Endothelial cell of umbilical vein (primary cell): ENCODE data around the gene AMMECR1.

Experiments used
- EZH2 ChIP-seq: IDR thresholded peaks from 2 replicates; pipeline ENCODE4 v1.6.1; 2012; ENCODE audit warnings: borderline replicate concordance, low read depth, mild to moderate bottlenecking, moderate library complexity, low read length, inconsistent platforms; ENCODE audit not compliant: severe bottlenecking
- FOS ChIP-seq: IDR thresholded peaks from 2 replicates; pipeline ENCODE4 v1.6.1; 2011; ENCODE audit warnings: mild to moderate bottlenecking, low read length, moderate library complexity, borderline replicate concordance; ENCODE audit not compliant: insufficient read depth
- POLR2A ChIP-seq: IDR thresholded peaks from 2 replicates; pipeline ENCODE4 v1.6.1; 2012; ENCODE audit warnings: low read depth, mild to moderate bottlenecking, control low read depth, low read length
- TF ChIP-seq, protein P1 (sequence below), 2 donors: IDR thresholded peaks; 1 replicate in 1 of 2; 2 replicates in 1 of 2; pipeline ENCODE4 v1.5.1; 2011; ENCODE audit warnings: low read length in 2 of 2, mild to moderate bottlenecking in 2 of 2, moderate library complexity in 2 of 2, control low read depth in 1 of 2, inconsistent platforms in 1 of 2, low read depth in 1 of 2; ENCODE audit not compliant: insufficient read depth in 1 of 2; ENCODE audit errors: extremely low read depth in 1 of 2

DNA sequence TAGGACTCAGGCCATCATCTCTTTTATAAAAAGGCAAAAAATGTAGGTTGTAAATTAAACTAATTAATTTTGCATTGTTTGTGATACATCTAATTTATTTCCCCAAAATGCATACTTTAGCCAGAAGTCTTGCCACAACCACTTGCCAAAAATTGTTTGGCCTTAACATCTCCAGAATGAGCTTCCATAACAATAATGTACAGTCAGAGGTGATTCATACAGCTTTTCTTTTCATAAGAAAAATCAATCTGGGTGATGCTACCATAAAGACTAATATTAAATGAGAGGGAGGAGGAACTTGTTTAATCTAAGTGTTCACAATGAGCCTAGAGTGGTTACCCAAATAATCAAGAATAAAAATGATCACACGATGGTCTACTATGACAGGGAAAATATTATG, 59.3 kb downstream of the AMMECR1 start:
- TF ChIP-seq, protein P1, sequence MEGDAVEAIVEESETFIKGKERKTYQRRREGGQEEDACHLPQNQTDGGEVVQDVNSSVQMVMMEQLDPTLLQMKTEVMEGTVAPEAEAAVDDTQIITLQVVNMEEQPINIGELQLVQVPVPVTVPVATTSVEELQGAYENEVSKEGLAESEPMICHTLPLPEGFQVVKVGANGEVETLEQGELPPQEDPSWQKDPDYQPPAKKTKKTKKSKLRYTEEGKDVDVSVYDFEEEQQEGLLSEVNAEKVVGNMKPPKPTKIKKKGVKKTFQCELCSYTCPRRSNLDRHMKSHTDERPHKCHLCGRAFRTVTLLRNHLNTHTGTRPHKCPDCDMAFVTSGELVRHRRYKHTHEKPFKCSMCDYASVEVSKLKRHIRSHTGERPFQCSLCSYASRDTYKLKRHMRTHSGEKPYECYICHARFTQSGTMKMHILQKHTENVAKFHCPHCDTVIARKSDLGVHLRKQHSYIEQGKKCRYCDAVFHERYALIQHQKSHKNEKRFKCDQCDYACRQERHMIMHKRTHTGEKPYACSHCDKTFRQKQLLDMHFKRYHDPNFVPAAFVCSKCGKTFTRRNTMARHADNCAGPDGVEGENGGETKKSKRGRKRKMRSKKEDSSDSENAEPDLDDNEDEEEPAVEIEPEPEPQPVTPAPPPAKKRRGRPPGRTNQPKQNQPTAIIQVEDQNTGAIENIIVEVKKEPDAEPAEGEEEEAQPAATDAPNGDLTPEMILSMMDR (IDR thresholded peaks at IDR 0.05; ENCODE audit: extremely low read depth in 1 of 2, insufficient read depth in 1 of 2, low read depth in 1 of 2, low read length in 2 of 2): no peak
- no peak for TF ChIP-seq POLR2A
- no peak for TF ChIP-seq EZH2
- peak; percentile 24 for TF ChIP-seq FOS
